Measurements from ENCODE around the gene MIPOL1. TPM values are rescaled to one million over a fixed set of nuclear protein-coding genes. Genes with fewer than 3 reads are reported as not detected.
"Not testable (repeated sequence)": the region's sequence is repeated elsewhere in the genome, so short reads cannot be mapped to it uniquely, and the experiment has no call there.

Gene MIPOL1
- total and polyA plus RNA-seq, 2 of the 13 experiments (the other 11 are each of a cell fraction or from before 2014, with no cell fraction given): 8.6 to 34.2 TPM

DNA sequence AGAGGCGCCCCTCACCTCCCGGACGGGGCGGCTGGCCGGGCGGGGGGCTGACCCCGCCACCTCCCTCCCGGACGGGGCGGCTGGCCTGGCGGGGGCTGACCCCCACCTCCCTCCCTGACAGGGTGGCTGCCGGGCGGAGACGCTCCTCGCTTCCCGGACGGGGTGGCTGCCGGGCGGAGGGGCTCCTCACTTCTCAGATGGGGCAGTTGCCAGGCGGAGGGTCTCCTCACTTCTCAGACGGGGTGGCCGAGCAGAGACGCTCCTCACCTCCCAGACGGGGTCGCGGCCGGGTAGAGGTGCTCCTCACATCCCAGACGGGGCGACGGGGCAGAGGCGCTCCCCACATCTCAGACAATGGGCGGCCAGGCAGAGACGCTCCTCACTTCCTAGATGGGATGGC lies 357.9 kb downstream of the MIPOL1 start:
- Histone ChIP-seq H3K4me1 (ENCODE audit: insufficient read depth, low read length) (peaks cover 27% of the 10 kb centered on the region), H3K9me3 (ENCODE audit: low read length) (peaks cover 12% of the 10 kb centered on the region)
- BruUV-seq (replicated peaks); CTCF ChIA-PET (ENCODE audit: low intra/inter-chr PET ratio, low total read pairs); H2AFZ ChIP-seq (ENCODE audit: low read length); H3K9ac ChIP-seq (ENCODE audit: insufficient read depth, low read depth, low read length); H4K20me1 ChIP-seq (ENCODE audit: insufficient read depth, low read length); H3K79me2 ChIP-seq (ENCODE audit: insufficient read depth, low read length); H3K4me2 ChIP-seq (ENCODE audit: low read depth, low read length); H3K27me3 ChIP-seq (ENCODE audit: control insufficient read depth in 1 of 2, insufficient read depth in 2 of 2, low read length in 2 of 2); DNase-seq (ENCODE audit: low spot score); intact Hi-C loops (cut with micrococcal nuclease; ENCODE audit: unreplicated experiment); H3K27ac ChIP-seq (ENCODE audit: extremely low read length, insufficient read depth, low read length); H3K4me3 ChIP-seq (replicated peaks in 1 of 3; ENCODE audit: insufficient read depth in 1 of 3, low read depth in 2 of 3, low read length in 3 of 3); in situ Hi-C loops (cut with HindIII; ENCODE audit: extremely low pct_ligation_motif_present, low pct_unique_long_range_greater_than_20kb); ATAC-seq; H3K36me3 ChIP-seq (replicated peaks in 1 of 2; ENCODE audit: control insufficient read depth in 1 of 2, insufficient read depth in 2 of 2, low read length in 2 of 2); POLR2A ChIA-PET; FAIRE-seq: not testable (repeated sequence)
- WGBS (ENCODE audit: low lambda C conversion rate): 99% methylated on average over 19 of the region's 33 CpGs

DNA sequence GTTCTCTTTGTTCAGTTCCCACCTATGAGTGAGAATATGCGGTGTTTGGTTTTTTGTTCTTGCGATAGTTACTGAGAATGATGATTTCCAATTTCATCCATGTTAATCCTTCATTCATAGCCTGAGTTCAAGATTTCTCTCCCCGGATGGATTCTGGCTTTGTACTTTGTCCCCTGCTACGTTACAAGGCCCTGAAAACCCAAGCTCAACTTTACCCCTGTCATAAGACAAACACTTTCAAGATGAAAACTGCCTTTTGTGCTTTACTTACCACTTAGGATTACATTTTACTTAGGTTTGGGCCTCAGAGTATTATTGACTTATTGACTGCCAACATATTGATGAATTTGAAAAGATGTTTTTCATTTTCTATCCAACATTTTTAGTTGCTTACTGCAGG lies 361.0 kb downstream of the MIPOL1 start:
- Histone ChIP-seq H3K9ac (ENCODE audit: insufficient read depth, low read depth, low read length) (no peak overlapping the region), H3K79me2 (ENCODE audit: insufficient read depth, low read length) (no peaks in the 10 kb centered on the region), H3K27ac (ENCODE audit: extremely low read length, insufficient read depth, low read length) (no peak overlapping the region), H2AFZ (ENCODE audit: low read length) (no peak overlapping the region), H3K36me3 (replicated peaks in 1 of 2; ENCODE audit: control insufficient read depth in 1 of 2, insufficient read depth in 2 of 2, low read length in 2 of 2) (no peaks in the 10 kb centered on the region), H3K27me3 (ENCODE audit: control insufficient read depth in 1 of 2, insufficient read depth in 2 of 2, low read length in 2 of 2) (no peaks in the 10 kb centered on the region), H3K4me2 (ENCODE audit: low read depth, low read length) (no peak overlapping the region), H3K4me3 (replicated peaks in 1 of 3; ENCODE audit: insufficient read depth in 1 of 3, low read depth in 2 of 3, low read length in 3 of 3) (no peak overlapping the region), H3K9me3 (ENCODE audit: low read length) (no peaks in the 10 kb centered on the region), H4K20me1 (ENCODE audit: insufficient read depth, low read length) (no peaks in the 10 kb centered on the region), H3K4me1 (ENCODE audit: insufficient read depth, low read length) (peaks cover 36% of the 10 kb centered on the region)
- ChIA-PET POLR2A (interaction anchor here (1.0 to 1.4 kb wide), 3 partner anchors 12 to 37 kb away, joined by 3 to 4 read pairs (median 3); partner anchors contain the start of genes FOXA1 and TTC6), CTCF (ENCODE audit: low intra/inter-chr PET ratio, low total read pairs) (no interaction called here)
- 65% methylated on average over 4 of the region's 4 CpGs for WGBS (ENCODE audit: low lambda C conversion rate)
- DNase-seq (ENCODE audit: low spot score) (no peak), FAIRE-seq (no peak), ATAC-seq (peak; percentile 19; the same call in 1 of the 3 replicates)
- intact Hi-C loops (cut with micrococcal nuclease; ENCODE audit: unreplicated experiment) (no loop called here), in situ Hi-C loops (cut with HindIII; ENCODE audit: extremely low pct_ligation_motif_present, low pct_unique_long_range_greater_than_20kb) (no loop called here)
- no TSS peak for BruUV-seq (replicated peaks)
- TF ChIP-seq, protein P1, sequence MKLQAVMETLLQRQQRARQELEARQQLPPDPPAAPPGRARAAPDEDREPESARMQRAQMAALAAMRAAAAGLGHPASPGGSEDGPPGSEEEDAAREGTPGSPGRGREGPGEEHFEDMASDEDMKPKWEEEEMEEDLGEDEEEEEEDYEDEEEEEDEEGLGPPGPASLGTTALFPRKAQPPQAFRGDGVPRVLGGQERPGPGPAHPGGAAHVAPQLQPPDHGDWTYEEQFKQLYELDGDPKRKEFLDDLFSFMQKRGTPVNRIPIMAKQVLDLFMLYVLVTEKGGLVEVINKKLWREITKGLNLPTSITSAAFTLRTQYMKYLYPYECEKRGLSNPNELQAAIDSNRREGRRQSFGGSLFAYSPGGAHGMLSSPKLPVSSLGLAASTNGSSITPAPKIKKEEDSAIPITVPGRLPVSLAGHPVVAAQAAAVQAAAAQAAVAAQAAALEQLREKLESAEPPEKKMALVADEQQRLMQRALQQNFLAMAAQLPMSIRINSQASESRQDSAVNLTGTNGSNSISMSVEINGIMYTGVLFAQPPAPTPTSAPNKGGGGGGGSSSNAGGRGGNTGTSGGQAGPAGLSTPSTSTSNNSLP (IDR thresholded peaks at IDR 0.05; ENCODE audit: low read depth, low read length): no peak
- TF ChIP-seq DRAP1 (CRISPR knock-in tag; IDR thresholded peaks at IDR 0.05) (no peak), GFI1 (CRISPR knock-in tag; IDR thresholded peaks at IDR 0.05; ENCODE audit: borderline replicate concordance) (peak; percentile 54; the same call in 1 of the 2 replicates), TBX3 (IDR thresholded peaks at IDR 0.05; ENCODE audit: borderline replicate concordance) (0 out of 2 replicates have a peak, but pooled peaks have one; percentile 10), ISL2 (CRISPR knock-in tag; IDR thresholded peaks at IDR 0.05) (0 out of 2 replicates have a peak, but pooled peaks have one; percentile 23)
- TF ChIP-seq, protein P2, sequence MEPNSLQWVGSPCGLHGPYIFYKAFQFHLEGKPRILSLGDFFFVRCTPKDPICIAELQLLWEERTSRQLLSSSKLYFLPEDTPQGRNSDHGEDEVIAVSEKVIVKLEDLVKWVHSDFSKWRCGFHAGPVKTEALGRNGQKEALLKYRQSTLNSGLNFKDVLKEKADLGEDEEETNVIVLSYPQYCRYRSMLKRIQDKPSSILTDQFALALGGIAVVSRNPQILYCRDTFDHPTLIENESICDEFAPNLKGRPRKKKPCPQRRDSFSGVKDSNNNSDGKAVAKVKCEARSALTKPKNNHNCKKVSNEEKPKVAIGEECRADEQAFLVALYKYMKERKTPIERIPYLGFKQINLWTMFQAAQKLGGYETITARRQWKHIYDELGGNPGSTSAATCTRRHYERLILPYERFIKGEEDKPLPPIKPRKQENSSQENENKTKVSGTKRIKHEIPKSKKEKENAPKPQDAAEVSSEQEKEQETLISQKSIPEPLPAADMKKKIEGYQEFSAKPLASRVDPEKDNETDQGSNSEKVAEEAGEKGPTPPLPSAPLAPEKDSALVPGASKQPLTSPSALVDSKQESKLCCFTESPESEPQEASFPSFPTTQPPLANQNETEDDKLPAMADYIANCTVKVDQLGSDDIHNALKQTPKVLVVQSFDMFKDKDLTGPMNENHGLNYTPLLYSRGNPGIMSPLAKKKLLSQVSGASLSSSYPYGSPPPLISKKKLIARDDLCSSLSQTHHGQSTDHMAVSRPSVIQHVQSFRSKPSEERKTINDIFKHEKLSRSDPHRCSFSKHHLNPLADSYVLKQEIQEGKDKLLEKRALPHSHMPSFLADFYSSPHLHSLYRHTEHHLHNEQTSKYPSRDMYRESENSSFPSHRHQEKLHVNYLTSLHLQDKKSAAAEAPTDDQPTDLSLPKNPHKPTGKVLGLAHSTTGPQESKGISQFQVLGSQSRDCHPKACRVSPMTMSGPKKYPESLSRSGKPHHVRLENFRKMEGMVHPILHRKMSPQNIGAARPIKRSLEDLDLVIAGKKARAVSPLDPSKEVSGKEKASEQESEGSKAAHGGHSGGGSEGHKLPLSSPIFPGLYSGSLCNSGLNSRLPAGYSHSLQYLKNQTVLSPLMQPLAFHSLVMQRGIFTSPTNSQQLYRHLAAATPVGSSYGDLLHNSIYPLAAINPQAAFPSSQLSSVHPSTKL (CRISPR knock-in tag; IDR thresholded peaks at IDR 0.05): peak; percentile 16; the same call in 1 of the 2 replicates
- TF ChIP-seq, protein P3, sequence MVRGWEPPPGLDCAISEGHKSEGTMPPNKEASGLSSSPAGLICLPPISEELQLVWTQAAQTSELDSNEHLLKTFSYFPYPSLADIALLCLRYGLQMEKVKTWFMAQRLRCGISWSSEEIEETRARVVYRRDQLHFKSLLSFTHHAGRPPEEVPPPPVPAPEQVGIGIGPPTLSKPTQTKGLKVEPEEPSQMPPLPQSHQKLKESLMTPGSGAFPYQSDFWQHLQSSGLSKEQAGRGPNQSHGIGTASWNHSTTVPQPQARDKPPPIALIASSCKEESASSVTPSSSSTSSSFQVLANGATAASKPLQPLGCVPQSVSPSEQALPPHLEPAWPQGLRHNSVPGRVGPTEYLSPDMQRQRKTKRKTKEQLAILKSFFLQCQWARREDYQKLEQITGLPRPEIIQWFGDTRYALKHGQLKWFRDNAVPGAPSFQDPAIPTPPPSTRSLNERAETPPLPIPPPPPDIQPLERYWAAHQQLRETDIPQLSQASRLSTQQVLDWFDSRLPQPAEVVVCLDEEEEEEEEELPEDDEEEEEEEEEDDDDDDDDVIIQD (CRISPR knock-in tag; IDR thresholded peaks at IDR 0.05; ENCODE audit: low read depth): peak; percentile 34; the same call in 1 of the 2 replicates
